Epithelial cell of proximal tubule (primary cell): Measurements from ENCODE around the gene SLC25A1. TPM values are rescaled to one million over a fixed set of nuclear protein-coding genes. Genes with fewer than 3 reads are reported as not detected.

Experiments used
- DNase-seq: peaks from one replicate; pipeline ENCODE4 v3.0.0-alpha.2; 2011; ENCODE audit warnings: low read depth
- H3K4me3 ChIP-seq: 2 replicates; pipeline ENCODE4 v1.5.1; 2011; ENCODE audit warnings: low read depth, mild to moderate bottlenecking, low read length
- CTCF ChIP-seq: conservative IDR thresholded peaks from 2 replicates; pipeline ENCODE4 v1.5.1; 2012; ENCODE audit warnings: low read depth, mild to moderate bottlenecking, low read length
- total RNA-seq: library from RNA; depleted of rRNA; stranded (reverse); fragments of >200 nt; gene quantifications from 2 replicates; pipeline ENCODE4 v1.2.3, GENCODE V29; 2015

SLC25A1 gene
- total RNA-seq, 1 donor from 2014 or later = 168 TPM

GRCh38 chr22:19223110-19223509 lies 44.6 kb upstream of the SLC25A1 start:
- TF ChIP-seq CTCF = no peak
- no peak for DNase-seq
- no peak overlapping the region for H3K4me3 ChIP-seq

- no peak for TF ChIP-seq CTCF
- no peak for DNase-seq
- no peak overlapping the region for H3K4me3 ChIP-seq
Measured at GRCh38 chr22:19222242-19223005, 43.9 kb upstream of the SLC25A1 start.

- DNase-seq = no peak
- H3K4me3 ChIP-seq = no peak overlapping the region
- TF ChIP-seq CTCF = no peak
Measured at GRCh38 chr22:19220867-19221266, 42.3 kb upstream of the SLC25A1 start.

- no peak overlapping the region for H3K4me3 ChIP-seq
- DNase-seq = no peak
- TF ChIP-seq CTCF = no peak
Measured at GRCh38 chr22:19218541-19219233, 40.2 kb upstream of the SLC25A1 start.

- no peak for DNase-seq
- TF ChIP-seq CTCF = no peak
- H3K4me3 ChIP-seq = no peak overlapping the region
Measured at GRCh38 chr22:19216579-19216978, 38.0 kb upstream of the SLC25A1 start.

GRCh38 chr22:19215360-19215759 lies 36.8 kb upstream of the SLC25A1 start:
- H3K4me3 ChIP-seq = no peak overlapping the region
- DNase-seq = no peak
- no peak for TF ChIP-seq CTCF
